H9 (cell line): Measurements from ENCODE around the gene ACSF3. TPM values are rescaled to one million over a fixed set of nuclear protein-coding genes. Genes with fewer than 3 reads are reported as not detected.

Source experiments
- DNase-seq: peaks from one replicate; pipeline ENCODE4 v3.0.0-alpha.2; 2017
- H2AFZ ChIP-seq: one replicate; pipeline ENCODE4 v1.6.1; 2013; ENCODE audit warnings: mild to moderate bottlenecking, low read length, control low read depth, moderate library complexity
- H2AK5ac ChIP-seq: 2 replicates; pipeline ENCODE4 v1.6.1; 2013; ENCODE audit warnings: low read length, control low read depth, mixed read lengths; ENCODE audit not compliant: insufficient read length
- H2BK120ac ChIP-seq: one replicate; pipeline ENCODE4 v1.6.1; 2013; ENCODE audit warnings: low read depth, mild to moderate bottlenecking, low read length, control low read depth, inconsistent platforms; ENCODE audit not compliant: poor library complexity, severe bottlenecking
- H2BK12ac ChIP-seq: 2 replicates; pipeline ENCODE4 v1.6.1; 2013; ENCODE audit warnings: low read length, control low read depth, mixed read lengths, low read depth; ENCODE audit not compliant: insufficient read length
- H2BK15ac ChIP-seq: 2 replicates; pipeline ENCODE4 v1.6.1; 2013; ENCODE audit warnings: low read depth, low read length, control low read depth
- H2BK20ac ChIP-seq: one replicate; pipeline ENCODE4 v1.6.1; 2013; ENCODE audit warnings: low read depth, mild to moderate bottlenecking, low read length, control low read depth, inconsistent platforms; ENCODE audit not compliant: poor library complexity, severe bottlenecking
- H2BK5ac ChIP-seq: 2 replicates; pipeline ENCODE4 v1.6.1; 2013; ENCODE audit warnings: low read length, control low read depth, mixed read lengths; ENCODE audit not compliant: insufficient read length
- H3K14ac ChIP-seq: 2 replicates; pipeline ENCODE4 v1.6.1; 2013; ENCODE audit warnings: low read length, control low read depth; ENCODE audit not compliant: insufficient read depth
- H3K18ac ChIP-seq: 2 replicates; pipeline ENCODE4 v1.6.1; 2013; ENCODE audit warnings: low read depth, mild to moderate bottlenecking, mixed read lengths, low read length, control low read depth; ENCODE audit not compliant: insufficient read length
- H3K23ac ChIP-seq: 2 replicates; pipeline ENCODE4 v1.6.1; 2013; ENCODE audit warnings: low read length, control low read depth, mixed read lengths, low read depth; ENCODE audit not compliant: insufficient read length
- H3K23me2 ChIP-seq: 2 replicates; pipeline ENCODE4 v1.6.1; 2013; ENCODE audit warnings: low read depth, mild to moderate bottlenecking, mixed read lengths, low read length, control low read depth; ENCODE audit not compliant: insufficient read length, poor library complexity, severe bottlenecking
- H3K27ac ChIP-seq: 2 replicates; pipeline ENCODE4 v1.5.1; 2013; ENCODE audit warnings: low read length, control low read depth, mixed read lengths, low read depth; ENCODE audit not compliant: insufficient read length
- H3K27me3 ChIP-seq: 2 replicates; pipeline ENCODE4 v1.6.1; 2013; ENCODE audit warnings: low read length, control low read depth, inconsistent platforms; ENCODE audit not compliant: insufficient read depth
- H3K4ac ChIP-seq: 2 replicates; pipeline ENCODE4 v1.6.1; 2013; ENCODE audit warnings: low read depth, mild to moderate bottlenecking, control low read depth, inconsistent platforms, low read length, moderate library complexity
- H3K4me1 ChIP-seq: 2 replicates; pipeline ENCODE4 v1.6.1; 2013; ENCODE audit warnings: low read length, control low read depth, inconsistent platforms; ENCODE audit not compliant: insufficient read depth
- H3K4me2 ChIP-seq: 2 replicates; pipeline ENCODE4 v1.6.1; 2013; ENCODE audit warnings: low read length, control low read depth, mixed read lengths; ENCODE audit not compliant: insufficient read length, insufficient read depth
- H3K56ac ChIP-seq: 2 replicates; pipeline ENCODE4 v1.6.1; 2013; ENCODE audit warnings: low read depth, mild to moderate bottlenecking, mixed read lengths, low read length, control low read depth; ENCODE audit not compliant: insufficient read length
- H3K79me1 ChIP-seq: 2 replicates; pipeline ENCODE4 v1.6.1; 2013; ENCODE audit warnings: low read depth, mild to moderate bottlenecking, moderate library complexity, low read length, control low read depth, inconsistent platforms; ENCODE audit not compliant: insufficient read depth, poor library complexity, severe bottlenecking
- H3K79me2 ChIP-seq: 2 replicates; pipeline ENCODE4 v1.6.1; 2013; ENCODE audit warnings: low read length, control low read depth, inconsistent platforms; ENCODE audit not compliant: insufficient read depth
- H3K9ac ChIP-seq: 2 replicates; pipeline ENCODE4 v1.6.1; 2013; ENCODE audit warnings: low read length, control low read depth, mixed read lengths; ENCODE audit not compliant: insufficient read length; ENCODE audit errors: extremely low read depth
- H3K9me3 ChIP-seq: one replicate; pipeline ENCODE4 v1.6.1; 2013; ENCODE audit warnings: low read depth, low read length, inconsistent platforms; ENCODE audit not compliant: control insufficient read depth
- H3T11ph ChIP-seq: one replicate; pipeline ENCODE4 v1.6.1; 2013; ENCODE audit warnings: mild to moderate bottlenecking, low read length, control low read depth, inconsistent platforms
- H4K20me1 ChIP-seq: one replicate; pipeline ENCODE4 v1.6.1; 2013; ENCODE audit not compliant: control insufficient read depth, insufficient read length, insufficient read depth
- H4K5ac ChIP-seq: 2 replicates; pipeline ENCODE4 v1.6.1; 2013; ENCODE audit warnings: low read depth, mild to moderate bottlenecking, mixed read lengths, low read length, control low read depth; ENCODE audit not compliant: insufficient read length
- H4K8ac ChIP-seq: replicated peaks from 2 replicates; pipeline ENCODE4 v1.6.1; 2013; ENCODE audit warnings: low read length, control low read depth, mixed read lengths, low read depth; ENCODE audit not compliant: insufficient read length
- H4K91ac ChIP-seq: 2 replicates; pipeline ENCODE4 v1.6.1; 2013; ENCODE audit warnings: low read depth, mild to moderate bottlenecking, moderate library complexity, mixed read lengths, low read length, control low read depth; ENCODE audit not compliant: insufficient read length
- H3K27ac Mint-ChIP-seq, 3 experiments: 2 replicates in 2 of 3; 3 replicates in 1 of 3; pipeline ENCODE4 v1.8.0; 2020 to 2021; ENCODE audit warnings: mixed read lengths in 3 of 3, mild to moderate bottlenecking in 1 of 3, moderate library complexity in 1 of 3
- H3K27me3 Mint-ChIP-seq: 2 replicates; pipeline ENCODE4 v1.8.0; 2021; ENCODE audit warnings: low read depth, mild to moderate bottlenecking, moderate library complexity, mixed read lengths
- H3K36me3 Mint-ChIP-seq, 3 experiments: 2 replicates in 2 of 3; 3 replicates in 1 of 3; pipeline ENCODE4 v1.8.0; 2020 to 2021; ENCODE audit warnings: low read depth in 3 of 3, mixed read lengths in 3 of 3; ENCODE audit not compliant: insufficient read depth in 1 of 3
- H3K4me1 Mint-ChIP-seq, 2 experiments: 2 replicates each; pipeline ENCODE4 v1.8.0; 2020; ENCODE audit warnings: mixed read lengths in 2 of 2
- H3K4me3 Mint-ChIP-seq, 2 experiments: 2 replicates in 1 of 2; 3 replicates in 1 of 2; pipeline ENCODE4 v1.8.0; 2020 to 2021; ENCODE audit warnings: mild to moderate bottlenecking in 2 of 2, mixed read lengths in 2 of 2, moderate library complexity in 1 of 2
- H3K9me3 Mint-ChIP-seq, 2 experiments: 2 replicates in 1 of 2; 3 replicates in 1 of 2; pipeline ENCODE4 v1.8.0; 2020; ENCODE audit warnings: mild to moderate bottlenecking in 2 of 2, mixed read lengths in 2 of 2, moderate library complexity in 1 of 2
- WGBS: extraction: QIAGEN DNeasy Blood & Tissue Kit; methylation state at CpG from one replicate; pipeline ENCODE4 v1.1.7; 2013; ENCODE audit warnings: missing lambda C conversion rate, low lambda C conversion rate, mixed read lengths; ENCODE audit not compliant: insufficient read length; ENCODE audit errors: extremely low coverage; 5-methylcytosine and 5-hydroxymethylcytosine counted together
- total RNA-seq: library from RNA; stranded (reverse); gene quantifications from 2 replicates; pipeline ENCODE4 v1.2.1, GENCODE V29; 2021
- TF ChIP-seq, protein P1 (sequence below): fragments of 200-600 bp; sonication (generic); conservative IDR thresholded peaks from 3 replicates; pipeline ENCODE4 v1.8.0; 2021; ENCODE audit warnings: antibody characterized with exemption, mild to moderate bottlenecking

Gene ACSF3
- total RNA-seq, 1 experiment from 2014 or later = 31.3 TPM

DNA sequence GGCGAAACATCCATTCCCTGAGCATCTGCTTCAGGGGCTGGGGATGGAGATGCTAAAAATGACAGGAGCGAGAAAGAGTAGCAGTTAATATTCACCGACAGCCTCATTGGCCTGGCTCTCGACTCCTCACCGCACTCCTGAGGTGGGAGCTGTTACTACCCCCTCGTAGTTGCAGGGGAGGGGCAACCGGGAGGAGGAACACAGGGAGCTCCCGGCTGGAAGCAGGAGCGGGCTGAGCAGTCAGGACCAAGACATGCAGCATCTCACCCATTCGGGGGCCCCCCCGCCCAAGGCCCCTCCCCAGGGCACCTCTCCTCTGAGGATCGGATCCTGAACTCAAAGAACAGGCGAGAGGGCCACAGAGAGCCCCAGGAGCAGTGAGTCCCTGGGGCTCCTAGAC lies 4.5 kb upstream of the ACSF3 start:
- Histone ChIP-seq H3K18ac (no peak overlapping the region), H2AFZ (no peak overlapping the region), H3K27me3 (no peaks in the 10 kb centered on the region; the same call in 1 of the 2 replicates), H3K9me3 (no peaks in the 10 kb centered on the region), H3K4me2 (no peak overlapping the region), H3T11ph (no peak overlapping the region), H4K5ac (no peak overlapping the region), H3K4ac (no peak overlapping the region), H3K79me1 (no peaks in the 10 kb centered on the region), H3K79me2 (no peaks in the 10 kb centered on the region), H2BK120ac (no peak overlapping the region), H2BK12ac (no peak overlapping the region), H4K91ac (no peak overlapping the region), H4K20me1 (no peaks in the 10 kb centered on the region), H3K27ac (no peak overlapping the region), H3K23me2 (no peaks in the 10 kb centered on the region), H3K14ac (no peak overlapping the region), H3K23ac (no peak overlapping the region), H2BK5ac (no peak overlapping the region), H2BK20ac (no peak overlapping the region), H3K56ac (no peak overlapping the region), H4K8ac (no peak overlapping the region), H2BK15ac (no peak overlapping the region), H3K9ac (no peak overlapping the region), H3K4me1 (no peaks in the 10 kb centered on the region), H2AK5ac (no peak overlapping the region)
- Mint-ChIP-seq H3K9me3 (peaks cover 4 to 7% of the 10 kb centered on the region in 2 experiments), H3K4me1 (peaks cover 3 to 15% of the 10 kb centered on the region in 2 experiments), H3K4me3 (no peak overlapping the region), H3K36me3 (peaks cover 2 to 4% (median 3%) of the 10 kb centered on the region in 3 experiments; a peak in 4 of 7 replicates), H3K27ac (no peak overlapping the region), H3K27me3 (peaks cover 72% of the 10 kb centered on the region)
- WGBS = no CpG with 5 or more reads among the region's 13 CpGs
- TF ChIP-seq, protein P1, sequence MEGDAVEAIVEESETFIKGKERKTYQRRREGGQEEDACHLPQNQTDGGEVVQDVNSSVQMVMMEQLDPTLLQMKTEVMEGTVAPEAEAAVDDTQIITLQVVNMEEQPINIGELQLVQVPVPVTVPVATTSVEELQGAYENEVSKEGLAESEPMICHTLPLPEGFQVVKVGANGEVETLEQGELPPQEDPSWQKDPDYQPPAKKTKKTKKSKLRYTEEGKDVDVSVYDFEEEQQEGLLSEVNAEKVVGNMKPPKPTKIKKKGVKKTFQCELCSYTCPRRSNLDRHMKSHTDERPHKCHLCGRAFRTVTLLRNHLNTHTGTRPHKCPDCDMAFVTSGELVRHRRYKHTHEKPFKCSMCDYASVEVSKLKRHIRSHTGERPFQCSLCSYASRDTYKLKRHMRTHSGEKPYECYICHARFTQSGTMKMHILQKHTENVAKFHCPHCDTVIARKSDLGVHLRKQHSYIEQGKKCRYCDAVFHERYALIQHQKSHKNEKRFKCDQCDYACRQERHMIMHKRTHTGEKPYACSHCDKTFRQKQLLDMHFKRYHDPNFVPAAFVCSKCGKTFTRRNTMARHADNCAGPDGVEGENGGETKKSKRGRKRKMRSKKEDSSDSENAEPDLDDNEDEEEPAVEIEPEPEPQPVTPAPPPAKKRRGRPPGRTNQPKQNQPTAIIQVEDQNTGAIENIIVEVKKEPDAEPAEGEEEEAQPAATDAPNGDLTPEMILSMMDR = no peak
- DNase-seq = no peak
